Lung (tissue), 12 donors: ENCODE data around the gene PTPRN2. TPM values are rescaled to one million over a fixed set of nuclear protein-coding genes. Genes with fewer than 3 reads are reported as not detected.
"Not testable (repeated sequence)": the region's sequence is repeated elsewhere in the genome, so short reads cannot be mapped to it uniquely, and the experiment has no call there.

Experiments
- ATAC-seq: fragments of 200-7000 bp; cut with Tn5 transposase; one replicate; pipeline ENCODE4 v1.9.1; 2020; ENCODE audit warnings: moderate number of reproducible peaks; ENCODE audit not compliant: insufficient read depth, low FRiP score
- DNase-seq, 3 donors: peaks; one replicate each; pipeline ENCODE4 v3.0.0-alpha.2; 2013 to 2017
- H3K27ac ChIP-seq, 2 donors: one replicate each; pipeline ENCODE4 v1.5.1; 2013; ENCODE audit warnings: mild to moderate bottlenecking in 2 of 2, moderate library complexity in 2 of 2, control low read depth in 1 of 2, inconsistent platforms in 1 of 2, low read depth in 1 of 2, low read length in 1 of 2
- H3K27me3 ChIP-seq, 3 donors: one replicate each; pipeline ENCODE4 v1.5.1; 2013; ENCODE audit warnings: low read length in 2 of 3; ENCODE audit not compliant: control insufficient read depth in 3 of 3, insufficient read depth in 3 of 3
- H3K36me3 ChIP-seq, 4 donors: one replicate each; pipeline ENCODE4 v1.5.1; 2013; ENCODE audit warnings: low read length in 4 of 4, mild to moderate bottlenecking in 1 of 4, moderate library complexity in 1 of 4; ENCODE audit not compliant: control insufficient read depth in 4 of 4, insufficient read depth in 4 of 4
- H3K4me1 ChIP-seq, 5 donors: one replicate each; pipeline ENCODE4 v1.5.1; 2013; ENCODE audit warnings: low read length in 5 of 5, mild to moderate bottlenecking in 2 of 5, moderate library complexity in 1 of 5; ENCODE audit not compliant: control insufficient read depth in 5 of 5, insufficient read depth in 5 of 5
- H3K4me3 ChIP-seq: one replicate; pipeline ENCODE4 v1.5.1; 2013; ENCODE audit warnings: mild to moderate bottlenecking, control low read depth, moderate library complexity
- H3K9ac ChIP-seq, 2 donors: one replicate each; pipeline ENCODE4 v1.5.1; 2013; ENCODE audit warnings: low read length in 2 of 2, control low read depth in 1 of 2; ENCODE audit not compliant: insufficient read depth in 1 of 2
- H3K9me3 ChIP-seq, 4 donors: one replicate each; pipeline ENCODE4 v1.5.1; 2013; ENCODE audit warnings: low read length in 3 of 4, mild to moderate bottlenecking in 1 of 4, moderate library complexity in 1 of 4; ENCODE audit not compliant: control insufficient read depth in 4 of 4, insufficient read depth in 3 of 4
- WGBS, 2 donors: extraction: QIAGEN DNeasy Blood & Tissue Kit; methylation state at CpG; one replicate each; pipeline ENCODE4 v1.1.7; 2013; 5-methylcytosine and 5-hydroxymethylcytosine counted together
- polyA plus RNA-seq, 2 donors: library from polyadenylated mRNA; stranded (reverse); fragments of 200-250 nt; gene quantifications; one replicate each; pipeline ENCODE4 v1.2.1, GENCODE V29; 2013
- total RNA-seq, 2 donors: library from RNA; depleted of rRNA in 1 of 2; stranded (reverse); fragments of >200 nt in 1 of 2; gene quantifications; one replicate each; pipeline ENCODE4 v1.2.1, GENCODE V29; 2014 to 2021
- TF ChIP-seq, protein P1 (sequence below): IDR thresholded peaks from 2 replicates; pipeline ENCODE4 v1.5.1; 2012; ENCODE audit warnings: mild to moderate bottlenecking; ENCODE audit errors: control extremely low read depth, extremely low read depth
- donor health status: control.
- donor health status: control.
- donor health status: Bipolar disorder and iron deficiency.
- donor health status: healthy.
- donor health status: DM: yes; HTN: yes; CAD: no.

The PTPRN2 gene
- total and polyA plus RNA-seq, 4 donors = 2.1 to 7.4 (median 4.4) TPM

DNA sequence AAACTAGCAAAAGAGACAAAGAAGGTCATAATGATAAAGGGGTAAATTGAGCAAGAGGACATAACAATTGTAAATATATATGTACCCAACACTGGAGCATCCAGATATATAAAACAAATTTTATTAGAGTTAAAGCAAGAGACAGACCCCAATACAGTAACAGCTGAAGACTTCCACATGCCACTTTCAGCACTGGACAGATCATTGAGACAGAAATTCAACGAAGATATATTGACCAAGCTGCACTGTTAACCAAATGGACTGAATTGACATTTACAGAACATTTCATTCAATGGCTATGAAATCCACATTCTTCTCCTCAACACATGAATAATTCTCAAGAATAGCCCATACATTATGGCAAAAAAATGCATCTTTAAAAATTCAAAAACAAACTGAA, 378.2 kb downstream of the PTPRN2 start:
- TF ChIP-seq, protein P1, sequence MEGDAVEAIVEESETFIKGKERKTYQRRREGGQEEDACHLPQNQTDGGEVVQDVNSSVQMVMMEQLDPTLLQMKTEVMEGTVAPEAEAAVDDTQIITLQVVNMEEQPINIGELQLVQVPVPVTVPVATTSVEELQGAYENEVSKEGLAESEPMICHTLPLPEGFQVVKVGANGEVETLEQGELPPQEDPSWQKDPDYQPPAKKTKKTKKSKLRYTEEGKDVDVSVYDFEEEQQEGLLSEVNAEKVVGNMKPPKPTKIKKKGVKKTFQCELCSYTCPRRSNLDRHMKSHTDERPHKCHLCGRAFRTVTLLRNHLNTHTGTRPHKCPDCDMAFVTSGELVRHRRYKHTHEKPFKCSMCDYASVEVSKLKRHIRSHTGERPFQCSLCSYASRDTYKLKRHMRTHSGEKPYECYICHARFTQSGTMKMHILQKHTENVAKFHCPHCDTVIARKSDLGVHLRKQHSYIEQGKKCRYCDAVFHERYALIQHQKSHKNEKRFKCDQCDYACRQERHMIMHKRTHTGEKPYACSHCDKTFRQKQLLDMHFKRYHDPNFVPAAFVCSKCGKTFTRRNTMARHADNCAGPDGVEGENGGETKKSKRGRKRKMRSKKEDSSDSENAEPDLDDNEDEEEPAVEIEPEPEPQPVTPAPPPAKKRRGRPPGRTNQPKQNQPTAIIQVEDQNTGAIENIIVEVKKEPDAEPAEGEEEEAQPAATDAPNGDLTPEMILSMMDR = no peak
- Histone ChIP-seq H3K9ac (no peak overlapping the region), H3K27me3 (no peaks in the 10 kb centered on the region), H3K36me3 (no peaks in the 10 kb centered on the region), H3K9me3 (peaks cover 0 to 13% (median 2%) of the 10 kb centered on the region in 4 donors), H3K4me1 (no peaks in the 10 kb centered on the region), H3K4me3 (no peak overlapping the region), H3K27ac (no peak overlapping the region)
- WGBS, 2 donors = 72 to 88% methylated on average over 1 of the region's 1 CpG
- no peak for DNase-seq
- no peak for ATAC-seq

GRCh38 chr7:158206341-158206740, 381.3 kb downstream of the PTPRN2 start:
- H3K27ac ChIP-seq = no peak overlapping the region
- H3K4me3 ChIP-seq = no peak overlapping the region
- H3K9me3 ChIP-seq = peaks cover 0 to 13% (median 5%) of the 10 kb centered on the region in 4 donors
- ATAC-seq (no peak), DNase-seq (no peak)
- 91 to 95% methylated on average over 6 of the region's 6 CpGs for WGBS, 2 donors
- no peaks in the 10 kb centered on the region for H3K27me3 ChIP-seq
- H3K4me1 ChIP-seq = no peaks in the 10 kb centered on the region
- TF ChIP-seq, protein P1 = no peak
- H3K9ac ChIP-seq = no peak overlapping the region
- no peaks in the 10 kb centered on the region for H3K36me3 ChIP-seq

DNA sequence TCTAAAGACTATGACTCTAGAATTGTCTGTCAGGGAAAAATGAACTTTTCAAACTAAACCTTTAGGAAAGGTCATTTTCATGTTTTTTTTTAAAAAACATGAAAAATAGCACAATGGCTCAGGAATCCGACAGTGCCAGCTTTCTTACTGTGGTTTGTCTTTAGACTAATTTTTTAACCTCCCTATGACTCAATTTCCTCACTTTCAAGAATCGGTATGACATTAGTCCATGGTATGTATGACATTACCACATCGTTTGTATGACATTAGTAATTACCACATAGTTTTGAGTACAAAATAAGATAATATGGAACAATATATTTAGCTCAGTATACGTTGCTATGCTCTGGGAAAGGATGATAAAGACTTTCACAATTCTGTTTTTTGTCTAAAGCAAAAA, 383.2 kb downstream of the PTPRN2 start:
- ATAC-seq (no peak), DNase-seq (no peak)
- TF ChIP-seq, protein P1 = no peak
- 70 to 82% methylated on average over 4 of the region's 4 CpGs for WGBS, 2 donors
- no peaks in the 10 kb centered on the region for H3K36me3 ChIP-seq
- H3K4me3 ChIP-seq = no peak overlapping the region
- H3K27me3 ChIP-seq = no peaks in the 10 kb centered on the region
- no peak overlapping the region for H3K9ac ChIP-seq
- no peaks in the 10 kb centered on the region for H3K4me1 ChIP-seq
- peaks cover 0 to 12% (median 5%) of the 10 kb centered on the region in 4 donors for H3K9me3 ChIP-seq
- no peak overlapping the region for H3K27ac ChIP-seq

- H3K9ac ChIP-seq, H3K4me1 ChIP-seq, ATAC-seq, H3K27ac ChIP-seq, DNase-seq, H3K27me3 ChIP-seq, H3K36me3 ChIP-seq, H3K4me3 ChIP-seq: not testable (repeated sequence)
- 26 to 27% methylated on average over 42 of the region's 42 CpGs for WGBS, 2 donors
- H3K9me3 ChIP-seq = peaks cover 0 to 13% (median 6%) of the 10 kb centered on the region in 4 donors
These were observed 383.7 kb downstream of the PTPRN2 start for GRCh38 chr7:158203948-158204347.
